ENCODE results near the gene PCDHGC4.

The PCDHGC4 gene

GRCh38 chr5:141512911-141513626, 28.2 kb downstream of the PCDHGC4 start:
- peak; percentile 87 for DNase-seq

- peak; percentile 94 for DNase-seq
Observed at GRCh38 chr5:141513627-141514329, 28.9 kb downstream of the PCDHGC4 start.

GRCh38 chr5:141514330-141515133, 29.7 kb downstream of the PCDHGC4 start:
- peak; percentile 62 for DNase-seq

- DNase-seq, result no peak
Observed at GRCh38 chr5:141515141-141515540, 30.3 kb downstream of the PCDHGC4 start.

GRCh38 chr5:141515946-141516671, 31.3 kb downstream of the PCDHGC4 start:
- no peak for DNase-seq

DNA sequence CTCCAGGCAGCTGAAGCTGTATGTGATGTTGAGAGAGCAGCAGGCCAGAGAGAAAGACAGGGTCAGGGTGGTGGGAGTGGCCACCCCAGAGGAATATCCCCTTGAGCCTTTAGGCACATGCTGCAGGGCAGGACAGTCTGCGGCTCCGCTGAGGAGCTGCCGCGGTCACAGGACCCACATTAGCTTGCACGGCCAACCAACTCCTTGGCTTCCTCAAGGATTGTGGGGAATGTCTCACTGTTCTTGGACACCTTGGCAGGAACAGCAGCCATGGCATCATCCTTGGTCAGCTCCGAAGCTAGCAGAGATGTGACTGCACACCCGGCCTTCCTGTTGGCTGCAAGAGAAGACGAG, 31.8 kb downstream of the PCDHGC4 start:
- no peak for DNase-seq

GRCh38 chr5:141517312-141517711, 32.5 kb downstream of the PCDHGC4 start:
- no peak for DNase-seq

GRCh38 chr5:141517880-141518617, 33.2 kb downstream of the PCDHGC4 start:
- DNase-seq, result no peak

GRCh38 chr5:141518618-141519015, 33.8 kb downstream of the PCDHGC4 start:
- DNase-seq, result no peak

GRCh38 chr5:141519605-141520565, 35.1 kb downstream of the PCDHGC4 start:
- no peak for DNase-seq

- peak; percentile 68 for DNase-seq
Observed at GRCh38 chr5:141521244-141521781, 36.5 kb downstream of the PCDHGC4 start.

GRCh38 chr5:141522301-141522700, 37.5 kb downstream of the PCDHGC4 start:
- DNase-seq, result no peak

GRCh38 chr5:141523991-141524390, 39.2 kb downstream of the PCDHGC4 start:
- DNase-seq, result no peak

DNA sequence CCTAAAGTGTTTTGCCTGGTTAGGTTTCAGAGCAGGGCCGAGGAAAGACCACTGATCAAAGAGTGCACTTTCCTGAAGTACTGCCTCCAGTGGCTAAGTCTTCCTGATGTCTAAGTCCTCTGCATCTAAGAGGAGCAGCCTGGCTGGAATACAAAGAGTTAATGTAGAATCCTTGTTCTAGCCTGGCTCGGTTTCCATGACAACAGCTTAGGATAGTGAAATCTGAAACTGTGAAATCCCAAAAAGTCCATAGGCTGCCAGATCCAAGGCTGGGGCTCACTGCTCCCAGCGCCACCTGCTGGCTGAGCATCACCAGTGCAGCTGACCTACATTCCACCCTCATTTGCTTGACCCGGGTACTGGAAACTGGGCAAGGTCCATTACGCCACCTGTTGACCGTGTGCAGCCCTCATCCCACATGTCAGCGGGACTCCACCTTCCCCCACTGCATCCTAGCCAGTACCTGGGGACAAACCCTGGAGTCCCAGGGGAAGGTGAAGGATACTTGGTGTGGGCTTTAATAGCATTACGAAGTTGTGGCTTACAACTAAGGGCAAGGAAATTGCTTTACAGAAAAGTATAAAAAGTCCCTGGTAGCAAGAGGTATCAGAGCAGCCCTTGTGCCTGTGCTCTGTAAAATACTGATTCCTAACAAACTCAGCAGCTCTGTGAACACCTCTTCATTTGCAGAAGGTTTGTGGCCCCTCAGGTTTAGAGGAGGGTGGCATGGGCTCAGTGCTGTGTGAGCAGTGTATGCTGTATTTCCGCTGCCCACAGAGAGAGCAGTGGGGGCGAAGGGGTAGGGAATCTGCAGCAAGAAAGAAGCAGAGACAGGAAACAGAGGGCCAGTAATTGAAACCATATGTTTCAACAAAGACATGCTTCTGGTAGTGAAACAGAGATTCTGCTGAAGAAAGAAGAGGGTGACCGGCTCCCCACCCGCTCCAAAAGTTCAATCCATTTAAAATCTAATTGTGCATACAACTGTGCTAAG, 40.1 kb downstream of the PCDHGC4 start:
- DNase-seq, result peak; percentile 93

- no peak for DNase-seq
Observed at GRCh38 chr5:141525653-141526052, 40.8 kb downstream of the PCDHGC4 start.

- no peak for DNase-seq
Observed at GRCh38 chr5:141527426-141527825, 42.6 kb downstream of the PCDHGC4 start.

- DNase-seq, result peak; percentile 85
Observed at GRCh38 chr5:141528291-141528984, 43.6 kb downstream of the PCDHGC4 start.

DNA sequence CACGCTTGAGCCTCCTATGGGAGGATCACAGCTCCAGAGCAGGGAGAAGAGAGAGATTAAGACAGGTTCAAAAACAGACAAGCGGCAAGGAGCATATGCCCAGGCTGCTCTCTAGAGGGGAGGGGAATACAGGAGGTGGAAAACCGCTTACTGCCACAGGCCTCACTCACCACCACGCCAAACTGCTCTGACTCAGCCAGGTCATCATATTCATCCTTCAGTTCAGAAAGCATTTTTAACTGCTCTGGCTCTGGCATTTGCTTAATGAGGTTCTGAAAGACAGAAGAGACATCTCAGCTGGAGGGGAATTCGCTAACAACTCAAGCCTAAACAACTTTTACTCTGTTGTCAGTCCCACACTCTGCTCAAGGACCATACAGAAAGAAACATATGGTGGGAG, 44.2 kb downstream of the PCDHGC4 start:
- DNase-seq, result peak; percentile 67

GRCh38 chr5:141529873-141530272, 45.0 kb downstream of the PCDHGC4 start:
- DNase-seq, result no peak

All from left hindlimb (tissue), 1 donor.